Measurements from ENCODE around the gene MADD. TPM values are rescaled to one million over a fixed set of nuclear protein-coding genes. Genes with fewer than 3 reads are reported as not detected.

The MADD gene
- total RNA-seq, 3 donors from 2014 or later, result 43.3 to 56.5 (median 46.6) TPM

- Histone ChIP-seq H3K9me3 (no peaks in the 10 kb centered on the region), H3K4me3 (no peak overlapping the region), H3K36me3 (no peaks in the 10 kb centered on the region), H3K27ac (no peak overlapping the region), H3K4me1 (no peaks in the 10 kb centered on the region), H3K27me3 (no peaks in the 10 kb centered on the region)
- DNase-seq (ENCODE audit: low spot score in 2 of 2), result peak; percentile 55 to 76
- intact Hi-C loops (cut with DNase I; ENCODE audit: low total_unique reads), result no loop called here
- TF ChIP-seq CTCF (IDR thresholded peaks at IDR 0.05) (peak; percentile 88 to 92 (median 91)), POLR2AphosphoS5 (IDR thresholded peaks at IDR 0.05) (no peak)
Observed at GRCh38 chr11:47373876-47374719, 104.2 kb downstream of the MADD start.

GRCh38 chr11:47374720-47375019 is 104.7 kb downstream of the MADD start:
- intact Hi-C loops (cut with DNase I; ENCODE audit: low total_unique reads), result no loop called here
- Histone ChIP-seq H3K27ac (no peak overlapping the region), H3K4me1 (no peaks in the 10 kb centered on the region), H3K4me3 (no peak overlapping the region), H3K27me3 (no peaks in the 10 kb centered on the region), H3K9me3 (no peaks in the 10 kb centered on the region), H3K36me3 (no peaks in the 10 kb centered on the region)
- DNase-seq (ENCODE audit: low spot score in 2 of 2), result no peak
- no peak for TF ChIP-seq POLR2AphosphoS5 (IDR thresholded peaks at IDR 0.05)
- TF ChIP-seq POLR2A (IDR thresholded peaks at IDR 0.05), result no peak
- no peak for TF ChIP-seq CTCF (IDR thresholded peaks at IDR 0.05)

GRCh38 chr11:47375020-47375419 is 105.1 kb downstream of the MADD start:
- intact Hi-C loops (cut with DNase I; ENCODE audit: low total_unique reads), result no loop called here
- TF ChIP-seq CTCF (IDR thresholded peaks at IDR 0.05) (no peak), POLR2AphosphoS5 (IDR thresholded peaks at IDR 0.05) (no peak), POLR2A (IDR thresholded peaks at IDR 0.05) (no peak)
- no peaks in the 10 kb centered on the region for H3K36me3 ChIP-seq
- DNase-seq (ENCODE audit: low spot score in 2 of 2), result no peak
- H3K4me1 ChIP-seq, result no peaks in the 10 kb centered on the region
- peak overlapping the region in 1 of 3 donors; percentile 44 for H3K4me3 ChIP-seq
- no peak overlapping the region for H3K27ac ChIP-seq
- H3K27me3 ChIP-seq, result no peaks in the 10 kb centered on the region
- no peaks in the 10 kb centered on the region for H3K9me3 ChIP-seq

- Histone ChIP-seq H3K27ac (no peak overlapping the region), H3K27me3 (no peaks in the 10 kb centered on the region), H3K4me3 (peak overlapping the region; percentile 24 to 51 (median 44)), H3K36me3 (no peaks in the 10 kb centered on the region), H3K4me1 (no peaks in the 10 kb centered on the region), H3K9me3 (no peaks in the 10 kb centered on the region)
- DNase-seq (ENCODE audit: low spot score in 2 of 2), result no peak
- TF ChIP-seq POLR2A (IDR thresholded peaks at IDR 0.05), result no peak
- TF ChIP-seq CTCF (IDR thresholded peaks at IDR 0.05), result no peak
- intact Hi-C loops (cut with DNase I; ENCODE audit: low total_unique reads), result no loop called here
Observed at GRCh38 chr11:47375546-47376085, 105.7 kb downstream of the MADD start.

GRCh38 chr11:47376107-47376524 is 106.2 kb downstream of the MADD start:
- Histone ChIP-seq H3K36me3 (no peaks in the 10 kb centered on the region), H3K4me3 (peak overlapping the region; percentile 24 to 51 (median 44)), H3K27me3 (no peaks in the 10 kb centered on the region), H3K9me3 (no peaks in the 10 kb centered on the region), H3K27ac (no peak overlapping the region), H3K4me1 (no peaks in the 10 kb centered on the region)
- TF ChIP-seq CTCF (IDR thresholded peaks at IDR 0.05), result no peak
- no peak for TF ChIP-seq POLR2AphosphoS5 (IDR thresholded peaks at IDR 0.05)
- no peak for TF ChIP-seq POLR2A (IDR thresholded peaks at IDR 0.05)
- intact Hi-C loops (cut with DNase I; ENCODE audit: low total_unique reads), result no loop called here
- DNase-seq (ENCODE audit: low spot score in 2 of 2), result no peak
